Activated B cell treated with CpG ODN at 0.5 μM for 24 hours (primary cell): ENCODE results near the gene ZNF366. TPM values are rescaled to one million over a fixed set of nuclear protein-coding genes. Genes with fewer than 3 reads are reported as not detected.

Experiments used
- ATAC-seq: fragments of 200-7000 bp; cut with Tn5 transposase; one replicate; pipeline ENCODE4 v1.10.0; 2021; ENCODE audit warnings: low read depth, mild to moderate bottlenecking, moderate library complexity
- CTCF ChIA-PET: fragments of 350-600 bp; sonication (Branson Sonifier 250); formaldehyde crosslinking; loops from one replicate; lab custom pipeline; 2021; ENCODE audit warnings: antibody characterized with exemption; lab: Charles Lee
- POLR2A ChIA-PET: fragments of 350-600 bp; sonication (Branson Sonifier 250); formaldehyde crosslinking; loops from one replicate; lab custom pipeline; 2021; ENCODE audit warnings: antibody characterized with exemption; lab: Charles Lee
- DNase-seq: peaks from one replicate; pipeline ENCODE4 v3.0.0; 2022
- H3K27ac Mint-ChIP-seq: one replicate; pipeline ENCODE4 v1.8.0; 2020; ENCODE audit warnings: mixed read lengths
- H3K27me3 Mint-ChIP-seq: one replicate; pipeline ENCODE4 v1.8.0; 2021; ENCODE audit warnings: mixed read lengths
- H3K36me3 Mint-ChIP-seq: one replicate; pipeline ENCODE4 v1.8.0; 2021; ENCODE audit warnings: low read depth, mixed read lengths
- H3K4me1 Mint-ChIP-seq: one replicate; pipeline ENCODE4 v1.8.0; 2021; ENCODE audit warnings: mixed read lengths
- H3K4me3 Mint-ChIP-seq: one replicate; pipeline ENCODE4 v1.8.0; 2020; ENCODE audit warnings: mild to moderate bottlenecking, mixed read lengths
- H3K9me3 Mint-ChIP-seq: one replicate; pipeline ENCODE4 v1.8.0; 2020; ENCODE audit warnings: mixed read lengths
- CTCF ChIP-seq: fragments of 200-600 bp; IDR thresholded peaks from one replicate; pipeline ENCODE4 v1.8.0; 2022; ENCODE audit warnings: antibody characterized with exemption, mild to moderate bottlenecking
- intact Hi-C: fragments of 100-400 bp; cut with micrococcal nuclease; formaldehyde crosslinking; loops from one replicate; pipeline ENCODE4 v1.15.1; 2024
- total RNA-seq: library from RNA; stranded (reverse); gene quantifications from 2 replicates; pipeline ENCODE4 v1.2.3, GENCODE V29; 2022

The ZNF366 gene
- total RNA-seq, 1 donor from 2014 or later = not detected

- POLR2A ChIA-PET = no interaction called here
- no peaks in the 10 kb centered on the region for H3K9me3 Mint-ChIP-seq
- H3K27me3 Mint-ChIP-seq = peaks cover 9% of the 10 kb centered on the region
- CTCF ChIA-PET = interaction anchor here (1.2 kb wide), 1 partner anchor 20 kb away, joined by 4 read pairs; no protein-coding TSS in a partner anchor
- intact Hi-C loops = no loop called here
- no peak for TF ChIP-seq CTCF
- no peak overlapping the region for H3K4me3 Mint-ChIP-seq
- H3K27ac Mint-ChIP-seq = no peak overlapping the region
- no peak for DNase-seq
- no peak for ATAC-seq
- no peaks in the 10 kb centered on the region for H3K36me3 Mint-ChIP-seq
- H3K4me1 Mint-ChIP-seq = peaks cover 24% of the 10 kb centered on the region
Measured at GRCh38 chr5:72503888-72504491, 3.2 kb downstream of the ZNF366 start.

DNA sequence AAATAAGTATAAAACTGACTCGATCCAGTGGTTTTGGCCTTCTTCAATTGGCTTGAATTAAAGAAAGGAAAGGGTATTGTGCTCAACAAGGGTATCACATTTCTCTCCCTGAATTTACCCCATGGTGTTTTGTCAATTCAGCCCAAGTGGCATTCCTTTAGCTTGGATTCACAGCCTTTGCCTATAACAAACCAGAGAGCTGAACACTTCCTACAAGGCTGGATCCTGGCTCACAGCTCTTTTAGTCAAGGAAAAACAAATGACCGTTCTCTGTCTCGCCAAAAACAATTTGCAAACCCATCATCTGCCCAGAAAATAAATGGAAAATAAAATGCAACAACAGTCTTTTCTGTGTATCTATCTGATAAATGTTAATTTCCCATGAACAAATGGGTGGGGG, 5.7 kb downstream of the ZNF366 start:
- DNase-seq = no peak

GRCh38 chr5:72499730-72500129, 7.5 kb downstream of the ZNF366 start:
- ChIA-PET POLR2A (interaction anchor here (0.6 kb wide), 1 partner anchor 164 kb away, joined by 6 read pairs; no protein-coding TSS in a partner anchor), CTCF (no interaction called here)
- intact Hi-C loops = no loop called here
- Mint-ChIP-seq H3K27me3 (peaks cover 12% of the 10 kb centered on the region), H3K36me3 (no peaks in the 10 kb centered on the region), H3K4me1 (no peaks in the 10 kb centered on the region), H3K27ac (no peak overlapping the region), H3K4me3 (no peak overlapping the region), H3K9me3 (no peaks in the 10 kb centered on the region)
- ATAC-seq = no peak
- no peak for DNase-seq
- no peak for TF ChIP-seq CTCF

More for the DNA sequence above, 5.7 kb downstream of the ZNF366 start:
- Mint-ChIP-seq H3K27ac (no peak overlapping the region), H3K4me1 (no peaks in the 10 kb centered on the region), H3K36me3 (no peaks in the 10 kb centered on the region), H3K4me3 (no peak overlapping the region), H3K27me3 (peaks cover 9% of the 10 kb centered on the region), H3K9me3 (no peaks in the 10 kb centered on the region)
- CTCF ChIA-PET = no interaction called here
- no peak for ATAC-seq
- intact Hi-C loops = no loop called here
- TF ChIP-seq CTCF = no peak
- POLR2A ChIA-PET = no interaction called here

- Mint-ChIP-seq H3K9me3 (no peaks in the 10 kb centered on the region), H3K36me3 (no peaks in the 10 kb centered on the region), H3K4me1 (no peaks in the 10 kb centered on the region), H3K4me3 (no peak overlapping the region), H3K27me3 (peaks cover 12% of the 10 kb centered on the region), H3K27ac (no peak overlapping the region)
- no peak for TF ChIP-seq CTCF
- intact Hi-C loops = no loop called here
- POLR2A ChIA-PET = no interaction called here
- no peak for DNase-seq
- CTCF ChIA-PET = no interaction called here
- no peak for ATAC-seq
Measured at GRCh38 chr5:72499090-72499489, 8.1 kb downstream of the ZNF366 start.

DNA sequence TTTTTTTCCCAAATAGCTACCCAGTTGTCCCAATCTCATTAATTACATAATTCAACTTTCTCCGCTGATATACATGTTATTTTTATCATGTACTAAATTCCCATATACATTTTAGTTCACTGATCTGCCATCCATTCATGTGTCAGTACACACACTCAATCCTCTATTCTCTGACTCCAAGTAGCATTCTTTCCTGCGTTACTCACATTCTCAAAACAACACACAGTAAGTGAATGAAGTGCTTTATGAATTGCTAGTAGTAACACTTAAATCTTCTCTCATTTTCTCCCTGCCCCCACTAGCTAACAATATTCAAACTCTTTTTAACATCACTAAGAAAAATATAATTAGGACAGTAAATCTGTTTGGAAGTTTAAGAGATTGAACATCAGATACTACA, 8.9 kb downstream of the ZNF366 start:
- Mint-ChIP-seq H3K27me3 (peaks cover 8% of the 10 kb centered on the region), H3K36me3 (no peaks in the 10 kb centered on the region), H3K9me3 (no peaks in the 10 kb centered on the region), H3K4me3 (no peak overlapping the region), H3K27ac (no peak overlapping the region), H3K4me1 (no peaks in the 10 kb centered on the region)
- intact Hi-C loops = no loop called here
- DNase-seq = no peak
- TF ChIP-seq CTCF = no peak
- CTCF ChIA-PET = no interaction called here
- no peak for ATAC-seq
- POLR2A ChIA-PET = no interaction called here
